HG03432 (cell line): ENCODE measurements around the gene FMR1NB.
A peak's percentile ranks its signal among the peaks of the same experiment; 100 is the strongest.

Experiments used
- ATAC-seq: cut with Tn5 transposase; IDR thresholded peaks from one replicate; pipeline ENCODE4 v1.9.1; 2021; ENCODE audit warnings: mild to moderate bottlenecking, moderate library complexity; ENCODE audit not compliant: unreplicated experiment

The FMR1NB gene

DNA sequence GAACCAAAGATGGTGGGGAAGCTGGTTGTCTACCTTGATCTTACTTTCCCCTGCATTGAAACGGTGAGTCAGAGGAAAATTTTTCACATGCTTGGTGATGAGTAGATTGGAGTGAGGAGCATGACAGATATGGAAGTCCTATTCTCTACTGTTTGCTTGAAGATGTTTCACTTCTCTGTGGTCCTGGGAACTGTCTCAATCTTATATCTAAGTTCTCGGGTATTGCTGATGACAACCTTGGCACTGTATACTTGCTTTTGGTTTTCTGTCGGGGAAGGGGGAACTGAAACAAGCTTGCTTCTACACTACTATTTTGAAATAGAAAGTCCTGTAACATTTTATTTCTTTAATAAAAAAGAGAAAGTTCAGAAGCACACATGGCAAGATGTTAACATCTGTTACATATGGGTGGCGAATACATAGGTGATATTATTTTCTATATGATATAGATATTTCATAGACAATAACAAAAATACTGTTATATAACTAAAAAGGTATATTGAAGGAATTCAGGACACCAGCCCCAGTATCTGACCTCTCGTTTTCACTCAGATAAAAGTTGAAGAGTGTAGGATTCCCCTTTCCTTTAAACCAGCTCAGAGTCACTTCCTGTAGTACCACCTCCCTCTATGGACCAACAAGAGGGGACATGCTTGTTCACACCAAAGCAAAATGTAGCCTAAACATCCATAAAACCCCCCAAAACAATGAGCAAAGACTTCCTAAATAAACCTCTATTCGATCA, 88.8 kb downstream of the FMR1NB start:
- peak; percentile 97 for ATAC-seq

DNA sequence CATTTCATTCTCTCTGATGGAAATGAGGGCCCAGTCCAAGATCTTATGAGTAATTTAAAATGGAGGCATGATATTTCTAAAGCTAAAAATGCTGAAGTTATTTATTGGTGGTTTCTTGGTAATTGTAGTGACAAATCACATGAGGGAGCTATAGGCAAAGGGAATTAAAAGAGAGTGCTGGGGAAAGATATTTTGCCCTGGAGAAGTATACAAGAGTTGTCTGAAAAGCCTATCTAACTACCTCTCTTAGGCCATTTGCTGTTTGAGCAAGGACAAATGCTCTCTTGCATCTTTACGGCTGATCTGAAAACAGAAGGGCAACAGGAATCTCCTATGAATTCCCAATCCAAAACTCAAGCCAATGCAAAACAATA, 89.4 kb downstream of the FMR1NB start:
- no peak for ATAC-seq
